Measurements from ENCODE around the gene MYL4.

MYL4 gene

GRCh38 chr17:47239619-47239966 lies 30.4 kb downstream of the MYL4 start:
- DNase-seq: no peak
- Histone ChIP-seq H3K36me3 (ENCODE audit: control insufficient read depth, insufficient read depth, low read length) (no peaks in the 10 kb centered on the region), H3K4me3 (ENCODE audit: insufficient read depth, low read depth, low read length, poor library complexity, severe bottlenecking) (no peak overlapping the region)

GRCh38 chr17:47239967-47240651 lies 31.0 kb downstream of the MYL4 start:
- Histone ChIP-seq H3K27ac (ENCODE audit: insufficient read depth, low read length, poor library complexity, severe bottlenecking) (no peak overlapping the region), H3K4me1 (ENCODE audit: control insufficient read depth, insufficient read depth, low read length, poor library complexity, severe bottlenecking) (no peaks in the 10 kb centered on the region), H3K36me3 (ENCODE audit: control insufficient read depth, insufficient read depth, low read length) (no peaks in the 10 kb centered on the region), H3K4me3 (ENCODE audit: insufficient read depth, low read depth, low read length, poor library complexity, severe bottlenecking) (no peak overlapping the region), H3K27me3 (replicated peaks; ENCODE audit: control insufficient read depth, insufficient read depth, low read length, poor library complexity, severe bottlenecking) (no peaks in the 10 kb centered on the region), H3K9me3 (ENCODE audit: control insufficient read depth, low read length) (no peaks in the 10 kb centered on the region)
- DNase-seq: no peak

More at GRCh38 chr17:47239619-47239966, 30.4 kb downstream of the MYL4 start:
- Histone ChIP-seq H3K4me1 (ENCODE audit: control insufficient read depth, insufficient read depth, low read length, poor library complexity, severe bottlenecking) (no peaks in the 10 kb centered on the region), H3K27me3 (replicated peaks; ENCODE audit: control insufficient read depth, insufficient read depth, low read length, poor library complexity, severe bottlenecking) (no peaks in the 10 kb centered on the region), H3K9me3 (ENCODE audit: control insufficient read depth, low read length) (no peaks in the 10 kb centered on the region), H3K27ac (ENCODE audit: insufficient read depth, low read length, poor library complexity, severe bottlenecking) (no peak overlapping the region)

- no peak overlapping the region for H3K27ac ChIP-seq (ENCODE audit: insufficient read depth, low read length, poor library complexity, severe bottlenecking)
- H3K4me3 ChIP-seq (ENCODE audit: insufficient read depth, low read depth, low read length, poor library complexity, severe bottlenecking): no peak overlapping the region
- H3K4me1 ChIP-seq (ENCODE audit: control insufficient read depth, insufficient read depth, low read length, poor library complexity, severe bottlenecking): no peaks in the 10 kb centered on the region
- no peaks in the 10 kb centered on the region for H3K9me3 ChIP-seq (ENCODE audit: control insufficient read depth, low read length)
- H3K27me3 ChIP-seq (replicated peaks; ENCODE audit: control insufficient read depth, insufficient read depth, low read length, poor library complexity, severe bottlenecking): no peaks in the 10 kb centered on the region
- no peak for DNase-seq
- H3K36me3 ChIP-seq (ENCODE audit: control insufficient read depth, insufficient read depth, low read length): no peaks in the 10 kb centered on the region
Measured at GRCh38 chr17:47240806-47241205, 31.7 kb downstream of the MYL4 start.

DNA sequence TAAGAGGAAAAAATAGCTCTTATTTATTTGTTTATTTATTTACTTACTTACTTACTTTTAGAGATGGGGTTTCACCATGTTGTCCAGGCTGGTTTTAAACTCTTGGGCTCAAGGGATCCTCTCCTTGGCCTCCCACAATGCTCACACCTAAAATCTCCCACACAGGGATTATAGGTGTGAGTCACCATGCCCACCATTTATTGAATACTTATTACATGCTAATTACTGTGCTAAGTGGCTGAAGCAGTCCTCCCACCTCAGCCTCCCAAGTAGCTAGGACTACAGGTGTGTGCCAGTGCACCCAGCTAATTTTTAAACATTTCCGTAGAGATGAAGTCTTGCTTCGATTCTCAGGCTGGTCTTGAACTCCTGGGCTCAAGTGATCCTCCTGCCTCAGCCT lies 33.5 kb downstream of the MYL4 start:
- H3K27ac ChIP-seq (ENCODE audit: insufficient read depth, low read length, poor library complexity, severe bottlenecking): no peak overlapping the region
- no peaks in the 10 kb centered on the region for H3K36me3 ChIP-seq (ENCODE audit: control insufficient read depth, insufficient read depth, low read length)
- no peaks in the 10 kb centered on the region for H3K4me1 ChIP-seq (ENCODE audit: control insufficient read depth, insufficient read depth, low read length, poor library complexity, severe bottlenecking)
- H3K27me3 ChIP-seq (replicated peaks; ENCODE audit: control insufficient read depth, insufficient read depth, low read length, poor library complexity, severe bottlenecking): no peaks in the 10 kb centered on the region
- no peak overlapping the region for H3K4me3 ChIP-seq (ENCODE audit: insufficient read depth, low read depth, low read length, poor library complexity, severe bottlenecking)
- DNase-seq: no peak
- no peaks in the 10 kb centered on the region for H3K9me3 ChIP-seq (ENCODE audit: control insufficient read depth, low read length)

- Histone ChIP-seq H3K27ac (ENCODE audit: insufficient read depth, low read length, poor library complexity, severe bottlenecking) (no peak overlapping the region), H3K4me1 (ENCODE audit: control insufficient read depth, insufficient read depth, low read length, poor library complexity, severe bottlenecking) (no peaks in the 10 kb centered on the region), H3K27me3 (replicated peaks; ENCODE audit: control insufficient read depth, insufficient read depth, low read length, poor library complexity, severe bottlenecking) (no peaks in the 10 kb centered on the region), H3K4me3 (ENCODE audit: insufficient read depth, low read depth, low read length, poor library complexity, severe bottlenecking) (no peak overlapping the region), H3K36me3 (ENCODE audit: control insufficient read depth, insufficient read depth, low read length) (no peaks in the 10 kb centered on the region), H3K9me3 (ENCODE audit: control insufficient read depth, low read length) (no peaks in the 10 kb centered on the region)
- no peak for DNase-seq
Measured at GRCh38 chr17:47243737-47244598, 34.8 kb downstream of the MYL4 start.

- no peak for DNase-seq
- Histone ChIP-seq H3K27ac (ENCODE audit: insufficient read depth, low read length, poor library complexity, severe bottlenecking) (no peak overlapping the region), H3K4me3 (ENCODE audit: insufficient read depth, low read depth, low read length, poor library complexity, severe bottlenecking) (no peak overlapping the region), H3K9me3 (ENCODE audit: control insufficient read depth, low read length) (no peaks in the 10 kb centered on the region), H3K4me1 (ENCODE audit: control insufficient read depth, insufficient read depth, low read length, poor library complexity, severe bottlenecking) (no peaks in the 10 kb centered on the region), H3K36me3 (ENCODE audit: control insufficient read depth, insufficient read depth, low read length) (no peaks in the 10 kb centered on the region), H3K27me3 (replicated peaks; ENCODE audit: control insufficient read depth, insufficient read depth, low read length, poor library complexity, severe bottlenecking) (no peaks in the 10 kb centered on the region)
Measured at GRCh38 chr17:47244697-47245096, 35.5 kb downstream of the MYL4 start.

DNA sequence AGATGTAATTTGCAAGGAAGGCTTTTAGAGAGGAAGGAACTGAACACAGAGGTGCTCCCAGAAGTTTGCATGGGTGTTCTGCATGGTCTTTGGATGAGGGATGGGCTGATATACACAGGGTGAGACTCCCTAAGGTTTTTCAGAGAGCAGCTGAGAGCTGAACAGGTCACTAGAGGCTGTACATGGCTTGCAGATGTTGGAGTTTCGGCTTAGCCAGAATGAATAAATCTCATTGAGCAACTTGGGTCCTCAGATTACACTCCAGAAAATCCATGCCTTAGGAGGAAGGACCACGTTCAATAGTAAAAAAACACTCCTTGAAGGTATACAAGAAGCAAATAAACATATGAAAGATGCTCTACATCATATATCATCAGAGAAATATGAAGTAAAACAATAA lies 37.0 kb downstream of the MYL4 start:
- no peak for DNase-seq
- Histone ChIP-seq H3K27ac (ENCODE audit: insufficient read depth, low read length, poor library complexity, severe bottlenecking) (no peak overlapping the region), H3K4me3 (ENCODE audit: insufficient read depth, low read depth, low read length, poor library complexity, severe bottlenecking) (no peak overlapping the region), H3K36me3 (ENCODE audit: control insufficient read depth, insufficient read depth, low read length) (no peaks in the 10 kb centered on the region), H3K4me1 (ENCODE audit: control insufficient read depth, insufficient read depth, low read length, poor library complexity, severe bottlenecking) (no peaks in the 10 kb centered on the region), H3K27me3 (replicated peaks; ENCODE audit: control insufficient read depth, insufficient read depth, low read length, poor library complexity, severe bottlenecking) (no peaks in the 10 kb centered on the region), H3K9me3 (ENCODE audit: control insufficient read depth, low read length) (no peaks in the 10 kb centered on the region)

- no peak for DNase-seq
- H3K4me1 ChIP-seq (ENCODE audit: control insufficient read depth, insufficient read depth, low read length, poor library complexity, severe bottlenecking): peaks cover 10% of the 10 kb centered on the region
- no peaks in the 10 kb centered on the region for H3K9me3 ChIP-seq (ENCODE audit: control insufficient read depth, low read length)
- H3K27ac ChIP-seq (ENCODE audit: insufficient read depth, low read length, poor library complexity, severe bottlenecking): no peak overlapping the region
- peaks cover 11% of the 10 kb centered on the region for H3K27me3 ChIP-seq (replicated peaks; ENCODE audit: control insufficient read depth, insufficient read depth, low read length, poor library complexity, severe bottlenecking)
- no peak overlapping the region for H3K4me3 ChIP-seq (ENCODE audit: insufficient read depth, low read depth, low read length, poor library complexity, severe bottlenecking)
- no peaks in the 10 kb centered on the region for H3K36me3 ChIP-seq (ENCODE audit: control insufficient read depth, insufficient read depth, low read length)
Measured at GRCh38 chr17:47250855-47251254, 41.7 kb downstream of the MYL4 start.

DNA sequence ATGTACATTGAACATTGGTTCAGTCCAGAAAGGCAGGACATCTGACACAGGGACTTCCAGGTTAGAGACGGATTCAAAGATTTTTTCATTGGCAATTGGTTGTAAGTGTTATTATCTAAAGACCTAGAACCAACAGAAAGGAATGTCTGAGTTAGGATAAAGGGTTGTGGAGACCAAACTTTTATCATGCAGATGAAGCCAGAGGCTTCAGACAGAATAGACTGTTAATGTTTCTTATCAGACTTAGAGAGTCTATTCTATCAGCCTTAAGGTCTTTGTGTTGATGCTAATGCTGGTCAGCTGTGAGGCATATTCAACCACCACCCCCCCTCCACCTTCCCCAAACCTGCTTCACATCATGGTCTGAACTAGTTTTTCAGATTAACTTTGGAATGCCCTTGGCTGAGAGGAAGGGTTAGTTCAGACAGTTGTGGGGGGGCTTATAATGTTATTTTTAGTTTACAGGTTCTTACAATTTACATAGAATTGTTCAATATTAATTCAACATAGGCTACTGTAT lies 42.3 kb downstream of the MYL4 start:
- no peak for DNase-seq
- Histone ChIP-seq H3K27ac (ENCODE audit: insufficient read depth, low read length, poor library complexity, severe bottlenecking) (no peak overlapping the region), H3K9me3 (ENCODE audit: control insufficient read depth, low read length) (no peaks in the 10 kb centered on the region), H3K4me3 (ENCODE audit: insufficient read depth, low read depth, low read length, poor library complexity, severe bottlenecking) (no peak overlapping the region), H3K27me3 (replicated peaks; ENCODE audit: control insufficient read depth, insufficient read depth, low read length, poor library complexity, severe bottlenecking) (peaks cover 16% of the 10 kb centered on the region), H3K36me3 (ENCODE audit: control insufficient read depth, insufficient read depth, low read length) (no peaks in the 10 kb centered on the region), H3K4me1 (ENCODE audit: control insufficient read depth, insufficient read depth, low read length, poor library complexity, severe bottlenecking) (peaks cover 10% of the 10 kb centered on the region)

GRCh38 chr17:47252209-47252608 lies 43.1 kb downstream of the MYL4 start:
- Histone ChIP-seq H3K9me3 (ENCODE audit: control insufficient read depth, low read length) (no peaks in the 10 kb centered on the region), H3K4me1 (ENCODE audit: control insufficient read depth, insufficient read depth, low read length, poor library complexity, severe bottlenecking) (peaks cover 10% of the 10 kb centered on the region), H3K27me3 (replicated peaks; ENCODE audit: control insufficient read depth, insufficient read depth, low read length, poor library complexity, severe bottlenecking) (peaks cover 18% of the 10 kb centered on the region), H3K4me3 (ENCODE audit: insufficient read depth, low read depth, low read length, poor library complexity, severe bottlenecking) (no peak overlapping the region), H3K36me3 (ENCODE audit: control insufficient read depth, insufficient read depth, low read length) (no peaks in the 10 kb centered on the region), H3K27ac (ENCODE audit: insufficient read depth, low read length, poor library complexity, severe bottlenecking) (no peak overlapping the region)
- no peak for DNase-seq

All from effector memory CD4-positive, alpha-beta T cell (primary cell).